B cell (primary cell): ENCODE results near the gene USP22.

Experiments
- CTCF ChIP-seq: fragments of 200-600 bp; IDR thresholded peaks from one replicate; pipeline ENCODE4 v1.8.0; 2022; ENCODE audit warnings: antibody characterized with exemption, mild to moderate bottlenecking
- EZH2 ChIP-seq: IDR thresholded peaks from 2 replicates; pipeline ENCODE4 v1.6.1; 2012; ENCODE audit warnings: borderline replicate concordance, low read depth, mild to moderate bottlenecking, moderate library complexity, low read length; ENCODE audit not compliant: insufficient read depth, poor library complexity, severe bottlenecking

DNA sequence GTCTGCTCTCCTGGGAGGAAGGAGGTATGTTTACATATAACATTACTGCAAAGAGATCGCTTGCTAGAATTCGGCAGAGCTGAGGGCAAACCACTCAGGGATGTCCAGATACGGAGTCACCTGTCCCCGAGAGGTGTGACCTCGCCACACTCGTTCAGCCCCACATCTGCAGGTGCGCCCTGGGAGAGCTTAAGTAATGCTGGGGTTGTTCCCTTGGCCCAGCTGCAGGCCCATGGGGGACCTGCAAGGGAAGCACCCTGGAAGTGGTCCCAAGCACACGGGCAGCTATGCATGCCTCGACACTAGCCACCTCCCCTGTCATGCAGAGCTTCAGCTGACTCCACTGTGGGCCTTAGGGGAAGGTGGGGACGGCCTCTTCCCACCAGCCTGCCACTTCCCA is 22.2 kb downstream of the USP22 start:
- TF ChIP-seq CTCF (no peak), EZH2 (no peak)
